Thymus (tissue), 14 donors: Measurements from ENCODE around the gene CYP2W1. TPM values are rescaled to one million over a fixed set of nuclear protein-coding genes. Genes with fewer than 3 reads are reported as not detected.

Experiments
- DNase-seq, 9 donors: peaks; one replicate each; pipeline ENCODE4 v3.0.0-alpha.2; 2013; ENCODE audit warnings: low spot score in 9 of 9, low read depth in 6 of 9, missing footprints in 1 of 9
- H3K27ac ChIP-seq, 2 donors: one replicate each; pipeline ENCODE4 v1.5.1; 2013; ENCODE audit warnings: control low read depth in 1 of 2, low read depth in 1 of 2, low read length in 1 of 2, mild to moderate bottlenecking in 1 of 2, moderate library complexity in 1 of 2
- H3K27me3 ChIP-seq, 2 donors: one replicate each; pipeline ENCODE4 v1.5.1; 2013; ENCODE audit warnings: low read length in 1 of 2; ENCODE audit not compliant: control insufficient read depth in 2 of 2, insufficient read depth in 1 of 2
- H3K36me3 ChIP-seq, 2 donors: one replicate each; pipeline ENCODE4 v1.5.1; 2013; ENCODE audit warnings: low read length in 1 of 2, mild to moderate bottlenecking in 1 of 2, moderate library complexity in 1 of 2; ENCODE audit not compliant: control insufficient read depth in 2 of 2, insufficient read depth in 2 of 2
- H3K4me1 ChIP-seq, 2 donors: one replicate each; pipeline ENCODE4 v1.5.1; 2013; ENCODE audit warnings: low read length in 2 of 2; ENCODE audit not compliant: control insufficient read depth in 2 of 2, insufficient read depth in 2 of 2
- H3K4me3 ChIP-seq, 2 donors: one replicate each; pipeline ENCODE4 v1.5.1; 2013; ENCODE audit warnings: low read length in 2 of 2, control low read depth in 1 of 2, mild to moderate bottlenecking in 1 of 2
- H3K9me3 ChIP-seq, 2 donors: one replicate each; pipeline ENCODE4 v1.5.1; 2013; ENCODE audit warnings: low read length in 1 of 2, mild to moderate bottlenecking in 1 of 2; ENCODE audit not compliant: control insufficient read depth in 2 of 2, insufficient read depth in 1 of 2
- WGBS: extraction: QIAGEN DNeasy Blood & Tissue Kit; methylation state at CpG from one replicate; pipeline ENCODE4 v1.1.7; 2013; 5-methylcytosine and 5-hydroxymethylcytosine counted together
- long read RNA-seq, 10 donors: transcript quantifications; one replicate each; lab custom pipeline, GENCODE V29; 2026
- polyA plus RNA-seq: library from polyadenylated mRNA; stranded (reverse); fragments of 200-250 nt; gene quantifications from one replicate; pipeline ENCODE4 v1.2.3, GENCODE V29; 2013
- total RNA-seq: library from RNA; stranded (reverse); fragments of 120-200 nt; gene quantifications from one replicate; pipeline ENCODE4 v1.2.4, GENCODE V29; 2013
- donor health status: healthy.

Gene CYP2W1
- total RNA-seq, result 0.09 TPM
- 0.48 TPM for polyA plus RNA-seq
- long read RNA-seq, donor 1, result 0 reads
- long read RNA-seq, donor 2, result 0 reads
- long read RNA-seq, donor 3, result 0 reads
- long read RNA-seq, donor 4, result 0 reads
- long read RNA-seq, donor 5, result 0 reads
- long read RNA-seq, donor 6, result 0 reads
- long read RNA-seq, donor 7, result 0 reads
- long read RNA-seq, donor 8, result 0 reads
- long read RNA-seq, donor 9, result 0 reads
- long read RNA-seq, donor 10, result 0 reads

DNA sequence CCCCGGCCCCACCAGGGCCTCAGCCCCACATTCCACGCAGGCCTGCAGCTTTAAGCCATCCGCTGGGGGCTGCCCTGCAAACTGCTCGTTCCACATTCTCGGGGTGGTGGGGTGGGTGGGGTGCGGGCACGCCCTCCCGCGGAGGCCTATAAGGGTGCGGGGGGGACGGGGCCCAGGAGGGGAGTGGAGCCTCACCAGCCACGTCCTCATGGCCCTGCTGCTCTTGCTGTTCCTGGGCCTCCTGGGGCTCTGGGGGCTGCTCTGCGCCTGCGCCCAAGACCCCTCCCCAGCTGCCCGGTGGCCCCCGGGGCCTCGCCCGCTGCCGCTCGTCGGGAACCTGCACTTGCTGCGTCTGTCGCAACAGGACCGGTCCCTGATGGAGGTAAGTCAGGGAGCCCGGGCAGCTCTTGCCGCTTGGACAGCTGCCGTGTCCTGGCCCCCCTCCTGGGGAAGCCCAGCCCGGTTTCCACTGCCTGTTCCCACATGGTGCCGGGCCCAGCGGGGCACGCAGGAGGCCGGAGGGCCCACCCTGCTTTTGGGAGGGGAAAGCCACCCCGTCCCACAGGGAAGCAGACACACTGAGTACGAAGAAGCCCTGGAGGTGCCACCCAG lies at the start of gene CYP2W1:
TSS of gene CYP2W1 (plus strand) at position 178 of the 612 bp plus-strand sequence. CDS start at position 209, 31 bp downstream.
- Histone ChIP-seq H3K36me3 (no peaks in the 10 kb centered on the region), H3K27ac (no peak within 1 kb of the TSS), H3K9me3 (no peaks in the 10 kb centered on the region), H3K4me1 (no peaks in the 10 kb centered on the region), H3K27me3 (peaks cover 0 to 28% of the 10 kb centered on the region in 2 donors), H3K4me3 (no peak within 1 kb of the TSS)
- DNase-seq, result no peak
- WGBS, result 89% methylated on average over 34 of the region's 34 CpGs

DNA sequence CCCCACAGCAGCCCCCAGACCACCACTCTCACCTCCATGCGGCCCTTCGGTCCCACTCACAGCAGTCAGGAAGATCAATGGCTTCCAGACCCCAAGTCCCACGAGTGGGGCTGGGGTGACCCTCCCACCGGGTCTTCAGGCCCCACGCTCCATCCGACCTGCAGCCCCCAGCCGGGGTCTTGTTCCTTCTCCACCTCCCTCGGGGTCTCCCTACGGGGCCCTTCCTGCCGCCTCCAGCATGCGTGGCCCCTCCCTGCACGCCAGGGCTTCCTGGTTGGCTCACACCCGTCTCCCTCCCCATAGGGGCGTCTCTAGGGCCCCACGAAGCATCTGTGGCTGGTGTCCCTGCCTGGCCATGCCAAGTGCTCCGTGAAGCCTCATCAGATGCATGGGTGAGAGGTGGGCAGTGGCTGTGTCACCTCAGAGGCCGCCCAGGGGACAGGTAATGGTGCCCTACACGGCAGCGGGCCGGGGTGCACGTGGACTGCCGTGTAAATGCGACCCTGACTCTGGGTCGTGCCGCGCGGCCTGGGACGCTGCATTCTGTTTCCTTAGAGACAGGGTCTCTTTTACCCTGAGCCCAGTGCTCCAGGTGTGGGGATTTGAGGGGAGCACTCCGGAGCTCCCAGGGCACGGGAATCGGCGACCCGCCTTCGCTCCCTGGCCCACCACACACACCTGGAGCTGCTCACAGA lies 48.4 kb upstream of the CYP2W1 start:
- no peak overlapping the region for H3K27ac ChIP-seq
- H3K36me3 ChIP-seq, result no peaks in the 10 kb centered on the region
- DNase-seq, result no peak
- WGBS, result 93% methylated on average over 34 of the region's 34 CpGs
- no peaks in the 10 kb centered on the region for H3K4me1 ChIP-seq
- no peak overlapping the region for H3K4me3 ChIP-seq
- no peaks in the 10 kb centered on the region for H3K27me3 ChIP-seq
- no peaks in the 10 kb centered on the region for H3K9me3 ChIP-seq

DNA sequence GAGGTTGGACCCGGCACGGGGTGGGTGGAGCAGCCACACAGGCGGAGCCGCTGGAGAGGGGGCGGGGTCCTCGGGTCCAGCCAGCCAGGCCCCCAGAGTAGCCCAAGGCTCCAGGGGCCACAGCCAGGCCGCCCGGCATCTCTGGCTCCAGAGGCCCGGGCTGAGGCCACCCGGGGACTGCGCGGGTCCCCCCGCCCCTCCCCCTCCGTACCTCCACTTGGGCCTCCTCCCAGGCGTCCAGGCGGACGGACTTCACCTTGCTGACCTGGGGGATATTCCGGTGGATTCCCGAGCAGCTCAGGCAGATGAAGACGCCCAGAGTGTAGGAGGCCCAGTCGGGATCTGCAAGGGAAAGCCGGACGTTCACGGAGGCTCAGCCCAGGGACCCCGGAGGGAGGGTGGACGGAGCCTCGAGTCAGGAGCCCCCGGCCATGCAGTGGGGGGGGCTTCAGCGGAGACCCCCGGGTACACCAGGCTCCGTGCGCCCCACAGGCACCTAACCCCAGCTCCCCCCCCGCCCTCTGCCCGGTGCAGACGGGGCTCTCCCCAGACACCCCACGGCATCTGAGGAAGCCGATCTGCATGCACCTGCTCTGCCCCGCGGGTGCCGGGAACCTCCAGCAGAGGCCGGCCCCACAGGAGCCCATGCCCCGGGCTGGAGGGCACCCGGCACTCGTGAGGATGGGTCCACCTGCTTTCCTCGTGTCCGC lies 47.7 kb upstream of the CYP2W1 start:
- WGBS, result 96% methylated on average over 46 of the region's 46 CpGs
- DNase-seq, result no peak
- H3K4me3 ChIP-seq, result no peak overlapping the region

DNA sequence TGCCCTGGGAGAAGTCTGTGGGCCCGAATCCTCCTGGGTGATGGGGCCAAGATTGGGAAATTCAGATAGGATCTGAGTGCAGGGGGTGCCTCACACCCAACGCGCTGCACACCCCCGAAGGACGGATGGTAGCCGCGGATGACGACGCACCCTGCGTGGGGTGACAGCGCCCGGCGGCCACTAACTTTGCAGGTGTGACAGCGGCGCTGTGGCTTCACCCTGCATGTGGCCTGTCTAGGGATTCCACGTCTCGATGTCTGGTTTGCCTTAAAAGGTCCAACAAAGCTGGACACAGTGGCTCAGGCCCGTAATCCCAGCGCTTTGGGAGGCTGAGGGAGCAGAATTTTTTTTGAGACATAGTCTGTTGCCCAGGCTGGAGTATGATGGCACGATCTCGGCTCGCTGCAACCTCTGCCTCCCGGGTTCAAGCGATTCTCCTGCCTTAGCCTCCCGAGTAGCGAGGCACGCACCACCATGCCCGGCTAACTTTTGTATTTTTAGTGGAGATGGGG lies 47.1 kb upstream of the CYP2W1 start:
- Histone ChIP-seq H3K36me3 (no peaks in the 10 kb centered on the region), H3K4me3 (no peak overlapping the region), H3K27me3 (no peaks in the 10 kb centered on the region), H3K27ac (no peak overlapping the region), H3K9me3 (no peaks in the 10 kb centered on the region), H3K4me1 (no peaks in the 10 kb centered on the region)
- DNase-seq, result no peak
- WGBS, result 96% methylated on average over 28 of the region's 28 CpGs

More for the DNA sequence above, 47.7 kb upstream of the CYP2W1 start:
- H3K27me3 ChIP-seq, result no peaks in the 10 kb centered on the region
- H3K27ac ChIP-seq, result no peak overlapping the region
- H3K9me3 ChIP-seq, result no peaks in the 10 kb centered on the region
- H3K36me3 ChIP-seq, result no peaks in the 10 kb centered on the region
- no peaks in the 10 kb centered on the region for H3K4me1 ChIP-seq

- no peak for DNase-seq
- no peak overlapping the region for H3K4me3 ChIP-seq
- H3K27ac ChIP-seq, result no peak overlapping the region
- no peaks in the 10 kb centered on the region for H3K4me1 ChIP-seq
- no peaks in the 10 kb centered on the region for H3K9me3 ChIP-seq
- WGBS, result 92% methylated on average over 22 of the region's 22 CpGs
- H3K36me3 ChIP-seq, result no peaks in the 10 kb centered on the region
- no peaks in the 10 kb centered on the region for H3K27me3 ChIP-seq
These were observed 46.5 kb upstream of the CYP2W1 start for GRCh38 chr7:936386-937054.

GRCh38 chr7:937856-938484 lies 45.0 kb upstream of the CYP2W1 start:
- Histone ChIP-seq H3K4me1 (no peaks in the 10 kb centered on the region), H3K9me3 (no peaks in the 10 kb centered on the region), H3K27ac (no peak overlapping the region), H3K27me3 (no peaks in the 10 kb centered on the region), H3K4me3 (no peak overlapping the region), H3K36me3 (no peaks in the 10 kb centered on the region)
- 97% methylated on average over 16 of the region's 16 CpGs for WGBS
- no peak for DNase-seq

- H3K36me3 ChIP-seq, result no peaks in the 10 kb centered on the region
- H3K4me1 ChIP-seq, result no peaks in the 10 kb centered on the region
- no peaks in the 10 kb centered on the region for H3K27me3 ChIP-seq
- 98% methylated on average over 27 of the region's 27 CpGs for WGBS
- no peaks in the 10 kb centered on the region for H3K9me3 ChIP-seq
- no peak overlapping the region for H3K4me3 ChIP-seq
- no peak overlapping the region for H3K27ac ChIP-seq
- DNase-seq, result no peak
These were observed 44.3 kb upstream of the CYP2W1 start for GRCh38 chr7:938546-939185.

- Histone ChIP-seq H3K9me3 (no peaks in the 10 kb centered on the region), H3K4me3 (no peak overlapping the region), H3K27ac (no peak overlapping the region), H3K27me3 (no peaks in the 10 kb centered on the region), H3K36me3 (no peaks in the 10 kb centered on the region), H3K4me1 (no peaks in the 10 kb centered on the region)
- no peak for DNase-seq
- 98% methylated on average over 4 of the region's 4 CpGs for WGBS
These were observed 43.1 kb upstream of the CYP2W1 start for GRCh38 chr7:939843-940242.
